NCI-H748 (cell line): Measurements from ENCODE around the gene ANO2.

Source experiments
- DNase-seq: peaks from one replicate; lab custom pipeline; 2025; ENCODE audit not compliant: unreplicated experiment; lab: John Stamatoyannopoulos, UW

ANO2 gene

DNA sequence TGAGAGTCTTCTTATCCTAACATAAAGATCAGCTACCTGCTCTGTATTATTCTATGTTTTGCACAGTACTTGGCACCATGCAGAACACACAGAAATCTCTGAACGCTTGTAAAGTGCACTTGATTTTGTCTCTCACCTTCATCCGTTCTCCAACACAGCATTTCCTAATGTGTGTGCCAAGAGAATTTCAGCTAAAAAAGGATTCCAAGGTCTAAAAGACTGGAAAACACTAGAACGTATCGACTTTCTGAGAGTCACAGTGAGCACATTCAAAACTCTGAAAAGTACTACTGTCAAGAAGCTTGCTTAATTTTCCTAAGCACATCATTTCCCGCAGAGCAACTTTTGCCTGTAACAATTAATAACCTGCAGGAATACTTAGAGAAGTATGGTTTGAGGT, 211.1 kb downstream of the ANO2 start:
- DNase-seq, result no peak

GRCh38 chr12:5733136-5733755, 211.8 kb downstream of the ANO2 start:
- DNase-seq, result no peak

- no peak for DNase-seq
Observed at GRCh38 chr12:5730962-5731361, 214.1 kb downstream of the ANO2 start.

GRCh38 chr12:5723711-5724252, 221.3 kb downstream of the ANO2 start:
- no peak for DNase-seq

- DNase-seq, result no peak
Observed at GRCh38 chr12:5723071-5723470, 222.0 kb downstream of the ANO2 start.

GRCh38 chr12:5720381-5721005, 224.6 kb downstream of the ANO2 start:
- DNase-seq, result no peak

DNA sequence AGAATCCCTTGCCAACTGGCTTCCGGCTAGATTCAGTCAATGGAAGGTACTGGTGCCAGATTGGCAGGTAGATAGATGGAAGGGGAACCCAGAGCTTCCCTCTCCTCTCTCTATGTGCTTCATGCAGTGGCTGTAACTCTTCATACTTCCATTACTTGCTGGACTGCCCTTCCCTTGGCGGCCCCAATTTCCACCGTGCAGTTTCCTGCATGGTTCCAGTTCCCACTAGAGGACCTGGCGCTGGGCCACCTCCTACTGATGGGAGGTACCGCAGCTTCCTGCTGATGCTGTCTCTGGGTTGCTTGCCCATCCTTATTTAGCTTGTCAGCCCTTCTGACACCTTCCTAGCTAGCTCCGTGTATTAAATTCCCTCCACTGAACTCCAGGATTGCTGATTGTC, 226.4 kb downstream of the ANO2 start:
- no peak for DNase-seq

DNA sequence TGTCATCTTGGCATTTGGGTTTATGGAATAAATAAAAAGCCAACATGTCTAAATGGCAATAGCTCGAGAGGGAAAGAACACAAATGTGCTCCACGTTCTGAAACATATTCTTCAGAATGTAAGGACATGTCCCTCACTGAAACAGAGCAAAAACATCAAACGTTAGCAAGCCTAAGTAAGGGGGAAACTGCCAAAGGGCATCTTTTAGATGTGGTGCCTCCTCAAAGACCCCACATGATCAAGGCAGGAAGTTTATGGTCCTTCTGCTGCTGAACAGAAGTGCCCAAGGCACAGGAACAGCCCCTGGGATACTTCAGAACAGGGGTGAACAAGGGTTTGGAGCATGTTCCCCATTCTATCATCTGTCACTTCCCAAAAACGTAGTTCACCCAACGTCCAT, 227.0 kb downstream of the ANO2 start:
- DNase-seq, result no peak

GRCh38 chr12:5716976-5717375, 228.1 kb downstream of the ANO2 start:
- DNase-seq, result no peak

DNA sequence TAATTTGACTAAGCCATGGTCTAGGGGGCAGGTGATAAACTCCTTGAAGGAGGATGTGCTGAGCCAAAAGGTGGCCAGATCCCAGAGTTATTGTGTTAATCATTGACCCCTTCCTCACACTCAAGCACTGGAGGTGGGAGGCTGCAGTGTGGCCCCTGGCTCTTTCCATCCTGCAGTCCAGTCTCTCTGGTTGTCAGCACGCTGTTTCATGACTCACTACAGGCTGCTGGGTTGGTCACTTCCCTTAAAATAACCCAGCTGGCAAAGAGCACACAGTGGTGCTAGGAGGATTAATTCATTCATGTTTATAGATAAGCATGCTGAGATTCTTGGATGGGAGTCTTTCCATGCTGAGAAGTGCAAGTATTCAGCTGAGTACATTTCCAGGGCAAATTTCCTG, 228.9 kb downstream of the ANO2 start:
- no peak for DNase-seq

GRCh38 chr12:5715021-5715420, 230.0 kb downstream of the ANO2 start:
- DNase-seq, result no peak

DNA sequence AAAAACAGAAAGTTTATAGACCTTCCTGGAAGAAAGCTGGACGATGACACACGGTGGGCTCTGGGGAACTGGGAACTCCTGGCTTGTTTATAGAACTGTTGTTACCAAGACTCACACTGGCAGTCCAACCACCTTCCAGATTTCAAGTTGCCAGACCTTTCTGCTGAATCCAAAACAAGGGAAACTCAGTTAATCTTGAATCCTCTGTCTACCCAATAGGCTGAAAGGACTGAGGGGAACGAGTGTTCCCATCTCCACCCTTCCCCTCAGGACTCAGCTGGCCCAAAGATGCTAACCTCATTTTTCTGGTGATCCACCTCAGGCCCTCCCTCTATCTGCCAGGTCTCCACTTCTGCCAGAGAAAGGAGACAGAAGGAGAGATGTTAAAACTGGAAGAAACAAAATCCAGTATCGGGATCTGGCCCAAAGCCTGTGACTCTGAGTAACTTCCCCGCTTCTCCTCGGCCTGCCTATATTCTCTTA, 231.4 kb downstream of the ANO2 start:
- no peak for DNase-seq

DNA sequence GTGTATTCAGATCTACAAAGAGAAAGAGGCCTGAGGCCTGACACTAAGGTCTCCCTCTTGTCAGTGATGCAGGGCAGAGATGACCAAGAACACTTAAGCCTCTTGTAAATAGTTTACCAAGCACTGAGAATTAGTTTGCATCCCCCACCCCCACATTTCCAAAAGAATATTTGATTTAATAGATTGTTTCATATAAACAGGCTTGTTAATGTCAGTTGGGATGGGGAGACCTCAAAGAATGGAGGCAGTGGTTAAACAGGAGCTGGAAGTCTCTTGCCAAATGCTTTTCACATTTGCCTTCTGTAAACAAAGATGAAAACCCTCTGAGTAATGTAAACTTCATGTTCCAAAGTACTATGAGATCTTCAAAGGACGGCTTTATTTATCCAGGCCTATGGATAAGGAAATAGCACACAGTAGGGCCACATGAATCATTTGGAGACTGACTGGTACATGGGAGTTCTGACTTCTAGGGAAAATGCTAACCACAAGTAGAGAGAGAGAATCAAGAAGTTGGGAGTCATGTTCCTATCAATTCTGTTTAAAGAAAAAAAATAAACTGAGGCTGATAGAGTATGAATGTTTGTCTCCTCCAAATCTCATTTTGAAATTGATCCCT, 234.7 kb downstream of the ANO2 start:
- no peak for DNase-seq

DNA sequence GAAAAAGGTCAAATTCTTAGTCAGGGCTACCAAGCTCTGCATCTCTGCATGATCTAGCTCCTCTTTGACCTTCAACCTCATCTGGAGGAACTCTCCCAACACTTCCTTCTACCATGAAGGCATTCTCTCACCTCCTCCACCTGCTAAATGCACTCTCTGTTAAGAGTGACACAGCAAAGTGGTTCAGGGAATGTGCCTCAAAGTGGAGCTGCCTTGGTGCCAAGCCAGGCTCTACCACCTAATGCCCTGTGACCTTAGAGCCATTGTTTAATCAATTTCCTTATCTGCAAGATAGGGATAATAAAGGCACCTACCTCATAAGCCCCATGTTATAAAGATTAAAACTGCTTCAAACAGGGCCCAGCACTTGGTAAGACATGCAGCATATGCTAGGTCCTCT, 236.7 kb downstream of the ANO2 start:
- DNase-seq, result no peak

GRCh38 chr12:5706247-5706646, 238.8 kb downstream of the ANO2 start:
- DNase-seq, result no peak

DNA sequence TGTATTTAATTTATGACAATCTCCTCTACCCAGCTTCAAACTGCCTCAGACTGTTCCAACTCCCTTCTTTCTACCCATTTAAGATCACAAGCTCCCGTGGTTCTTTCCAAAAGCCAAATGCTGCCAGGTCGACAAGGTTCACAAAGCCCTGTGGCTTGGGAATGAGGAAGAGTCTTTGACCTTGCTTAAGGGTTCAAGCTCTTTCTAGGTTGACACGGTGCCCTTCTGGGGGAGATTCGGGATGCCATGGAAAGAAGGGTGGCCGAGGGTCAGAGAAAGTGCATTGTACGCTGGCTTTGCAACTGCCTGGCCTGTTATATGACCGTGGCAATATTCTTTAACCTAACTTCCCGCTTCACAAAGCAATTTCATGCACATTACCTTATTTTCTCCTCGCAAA, 239.3 kb downstream of the ANO2 start:
- no peak for DNase-seq

DNA sequence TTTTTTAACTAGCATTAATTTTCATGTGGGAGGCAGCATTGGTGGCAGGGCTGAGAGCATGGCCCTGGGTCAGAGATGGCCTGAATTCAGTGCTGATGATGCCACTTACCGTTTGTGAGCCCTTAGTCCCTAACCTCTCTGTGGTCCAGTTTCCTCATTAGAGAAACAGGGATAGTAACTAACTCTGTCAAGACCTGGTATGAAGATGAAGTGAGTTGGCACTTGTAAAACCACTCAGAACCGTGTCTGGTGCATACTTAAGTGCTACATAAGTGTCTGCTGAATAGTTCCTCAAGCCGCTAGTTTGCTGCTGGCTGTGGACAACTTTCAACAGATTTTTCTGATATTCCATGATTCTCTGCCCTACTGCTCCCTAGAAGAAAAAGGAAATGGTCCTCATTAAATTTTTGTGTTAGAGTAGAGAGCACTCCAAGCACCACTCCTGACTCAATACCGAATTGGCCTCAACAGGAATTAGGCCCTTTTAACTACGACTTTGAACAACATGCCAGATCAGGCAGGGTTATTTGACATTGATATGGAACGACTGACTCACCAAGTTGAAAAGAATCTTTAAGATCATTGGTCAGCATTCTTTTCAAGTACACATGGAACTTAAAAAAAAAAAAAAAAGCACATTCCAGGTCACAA, 250.2 kb downstream of the ANO2 start:
- no peak for DNase-seq

DNA sequence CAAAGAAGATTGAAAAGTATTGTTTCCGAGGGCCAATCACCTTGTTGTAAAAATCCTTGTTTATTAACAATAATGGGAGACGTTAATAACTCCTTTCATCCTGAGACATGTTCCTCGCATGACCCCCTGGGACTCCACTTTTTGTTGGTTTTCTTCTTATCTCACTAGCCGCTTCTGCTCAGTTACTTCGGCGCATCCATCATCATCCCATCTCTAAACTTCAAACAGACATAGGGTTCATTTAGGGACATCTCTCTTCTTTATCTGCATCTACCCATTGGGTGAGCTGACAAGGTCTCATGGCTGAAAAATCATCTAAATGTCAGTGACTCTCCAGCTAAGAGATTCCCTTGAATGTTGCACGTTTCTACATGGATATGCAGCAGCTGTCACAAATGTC, 252.2 kb downstream of the ANO2 start:
- DNase-seq, result no peak

- DNase-seq, result no peak
Observed at GRCh38 chr12:5691943-5692342, 253.1 kb downstream of the ANO2 start.

GRCh38 chr12:5690240-5690639, 254.8 kb downstream of the ANO2 start:
- DNase-seq, result no peak

- DNase-seq, result no peak
Observed at GRCh38 chr12:5689773-5690172, 255.3 kb downstream of the ANO2 start.

GRCh38 chr12:5688226-5688625, 256.8 kb downstream of the ANO2 start:
- no peak for DNase-seq
